ENCODE measurements around the gene SYT13. TPM values are rescaled to one million over a fixed set of nuclear protein-coding genes. Genes with fewer than 3 reads are reported as not detected.

SYT13 gene
- total RNA-seq, 1 donor from 2014 or later: 6.9 TPM

- ATAC-seq: no peak
- intact Hi-C loops (cut with micrococcal nuclease): no loop called here
- DNase-seq: no peak
These were observed 5.7 kb downstream of the SYT13 start for GRCh38 chr11:45280449-45280848.

GRCh38 chr11:45279645-45280044 lies 6.5 kb downstream of the SYT13 start:
- intact Hi-C loops (cut with micrococcal nuclease): no loop called here
- ATAC-seq (no peak), DNase-seq (no peak)

GRCh38 chr11:45278714-45279113 lies 7.4 kb downstream of the SYT13 start:
- ATAC-seq (no peak), DNase-seq (no peak)
- intact Hi-C loops (cut with micrococcal nuclease): no loop called here

GRCh38 chr11:45275828-45276227 lies 10.3 kb downstream of the SYT13 start:
- intact Hi-C loops (cut with micrococcal nuclease): no loop called here
- ATAC-seq: no peak

GRCh38 chr11:45274206-45274605 lies 11.9 kb downstream of the SYT13 start:
- no peak for DNase-seq
- intact Hi-C loops (cut with micrococcal nuclease): no loop called here
- no peak for ATAC-seq

More at GRCh38 chr11:45275828-45276227, 10.3 kb downstream of the SYT13 start:
- DNase-seq: no peak

- intact Hi-C loops (cut with micrococcal nuclease): no loop called here
- ATAC-seq: no peak
These were observed 12.6 kb downstream of the SYT13 start for GRCh38 chr11:45273509-45273908.

GRCh38 chr11:45272701-45273100 lies 13.4 kb downstream of the SYT13 start:
- no peak for DNase-seq
- ATAC-seq: no peak
- intact Hi-C loops (cut with micrococcal nuclease): no loop called here

More at GRCh38 chr11:45273509-45273908, 12.6 kb downstream of the SYT13 start:
- DNase-seq: no peak

- intact Hi-C loops (cut with micrococcal nuclease): no loop called here
- no peak for DNase-seq
- ATAC-seq: no peak
These were observed 15.0 kb downstream of the SYT13 start for GRCh38 chr11:45270946-45271716.

DNA sequence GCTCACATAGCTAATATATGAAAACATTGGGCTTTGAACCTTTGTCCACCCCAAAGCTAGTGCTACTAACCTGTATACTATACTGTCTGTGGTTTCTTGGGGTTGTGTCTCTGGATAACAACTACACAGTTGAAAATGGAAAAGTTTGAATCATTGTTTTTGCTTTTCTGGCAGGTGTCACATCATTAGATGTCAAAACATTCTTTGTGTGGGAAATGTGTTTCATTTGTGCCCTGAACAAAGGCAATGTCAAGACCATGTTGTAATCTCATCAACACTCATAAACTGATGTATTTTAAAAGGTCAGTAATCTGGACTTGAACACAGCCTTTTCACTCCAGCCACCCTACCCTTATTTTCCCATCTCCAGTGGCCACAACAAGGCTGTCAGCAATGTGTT lies 16.5 kb downstream of the SYT13 start:
- no peak for ATAC-seq
- intact Hi-C loops (cut with micrococcal nuclease): no loop called here
- no peak for DNase-seq

- intact Hi-C loops (cut with micrococcal nuclease): no loop called here
- no peak for DNase-seq
- ATAC-seq: peak; percentile 45
These were observed 18.4 kb downstream of the SYT13 start for GRCh38 chr11:45267652-45268299.

- ATAC-seq: no peak
- DNase-seq: no peak
- intact Hi-C loops (cut with micrococcal nuclease): no loop called here
These were observed 19.1 kb downstream of the SYT13 start for GRCh38 chr11:45267052-45267451.

- DNase-seq: no peak
- intact Hi-C loops (cut with micrococcal nuclease): no loop called here
- ATAC-seq: no peak
These were observed 19.5 kb downstream of the SYT13 start for GRCh38 chr11:45266676-45267020.

GRCh38 chr11:45265969-45266675 lies 20.0 kb downstream of the SYT13 start:
- no peak for ATAC-seq
- intact Hi-C loops (cut with micrococcal nuclease): no loop called here
- no peak for DNase-seq

DNA sequence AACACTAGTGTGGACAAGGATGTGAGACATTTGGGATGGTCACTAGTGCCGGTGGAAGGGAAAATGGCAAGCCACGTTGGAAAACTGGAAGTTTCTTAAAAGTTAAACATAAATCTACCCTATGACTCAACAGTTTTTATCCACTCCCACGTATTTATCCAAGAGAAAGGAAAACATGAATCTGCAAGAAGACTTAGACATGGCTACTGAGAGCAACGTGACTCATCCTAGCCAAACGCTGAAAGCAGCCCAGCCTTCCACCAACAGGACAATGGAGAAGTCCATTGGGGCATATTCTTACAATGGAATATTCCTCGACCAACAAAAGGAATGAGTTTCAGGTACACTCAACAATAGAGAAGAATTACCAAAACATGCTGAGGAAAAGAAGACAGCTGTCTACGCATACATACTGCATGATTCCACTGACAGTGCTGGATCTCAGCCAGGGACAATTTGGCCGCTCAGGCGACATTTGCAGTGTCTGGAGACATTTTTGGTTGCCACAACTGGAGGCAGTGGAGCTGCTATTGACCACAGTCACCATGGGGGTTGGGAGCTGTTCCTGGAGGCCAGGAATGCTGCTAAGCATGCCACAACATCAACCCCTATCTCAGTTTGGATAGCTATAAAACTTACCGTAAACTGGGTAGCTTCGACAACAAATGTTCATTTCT lies 21.2 kb downstream of the SYT13 start:
- intact Hi-C loops (cut with micrococcal nuclease): no loop called here
- ATAC-seq (no peak), DNase-seq (no peak)

GRCh38 chr11:45263773-45264172 lies 22.4 kb downstream of the SYT13 start:
- ATAC-seq (no peak), DNase-seq (no peak)
- intact Hi-C loops (cut with micrococcal nuclease): no loop called here

DNA sequence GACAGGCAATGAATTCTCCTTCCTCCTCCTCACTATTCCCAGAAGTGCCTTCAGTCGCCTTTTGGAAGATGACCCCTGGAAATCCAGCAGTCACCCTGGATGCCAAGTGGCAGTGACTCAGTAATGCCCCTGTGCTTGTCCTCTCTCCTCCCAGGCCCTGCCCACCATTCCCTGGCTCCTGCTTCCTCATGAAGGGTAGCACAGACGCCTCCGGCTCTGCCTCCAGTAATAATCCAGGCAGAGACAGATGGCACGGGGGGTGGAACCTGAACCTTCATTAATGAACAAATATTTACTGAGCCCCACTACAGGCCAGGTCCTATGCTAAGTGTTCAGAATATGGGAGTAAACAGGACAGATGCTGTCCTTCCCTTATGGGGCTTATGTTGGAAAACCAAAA lies 23.2 kb downstream of the SYT13 start:
- no peak for ATAC-seq
- intact Hi-C loops (cut with micrococcal nuclease): no loop called here
- DNase-seq: no peak

DNA sequence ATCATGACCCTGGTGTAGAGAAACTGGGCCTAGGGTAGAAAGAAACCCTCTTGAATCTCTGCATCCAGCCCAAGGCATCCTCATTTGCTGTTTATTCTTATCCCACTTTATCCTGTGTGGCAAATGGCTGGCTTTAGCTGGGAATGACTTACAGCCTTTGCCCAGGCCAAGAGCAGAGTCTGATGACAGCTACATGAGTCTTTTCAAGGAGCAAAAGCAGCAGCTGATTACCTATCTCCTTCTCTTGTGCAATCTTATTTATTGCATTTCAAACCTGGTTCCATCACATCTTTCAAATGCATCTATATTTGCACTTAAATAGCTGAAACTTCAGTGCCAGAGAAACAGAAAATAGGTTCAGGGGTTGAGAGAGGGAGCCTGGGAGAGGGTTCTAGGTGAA lies 26.1 kb downstream of the SYT13 start:
- DNase-seq (no peak), ATAC-seq (no peak)
- intact Hi-C loops (cut with micrococcal nuclease): no loop called here

GRCh38 chr11:45259592-45259991 lies 26.5 kb downstream of the SYT13 start:
- intact Hi-C loops (cut with micrococcal nuclease): no loop called here
- DNase-seq (no peak), ATAC-seq (no peak)

DNA sequence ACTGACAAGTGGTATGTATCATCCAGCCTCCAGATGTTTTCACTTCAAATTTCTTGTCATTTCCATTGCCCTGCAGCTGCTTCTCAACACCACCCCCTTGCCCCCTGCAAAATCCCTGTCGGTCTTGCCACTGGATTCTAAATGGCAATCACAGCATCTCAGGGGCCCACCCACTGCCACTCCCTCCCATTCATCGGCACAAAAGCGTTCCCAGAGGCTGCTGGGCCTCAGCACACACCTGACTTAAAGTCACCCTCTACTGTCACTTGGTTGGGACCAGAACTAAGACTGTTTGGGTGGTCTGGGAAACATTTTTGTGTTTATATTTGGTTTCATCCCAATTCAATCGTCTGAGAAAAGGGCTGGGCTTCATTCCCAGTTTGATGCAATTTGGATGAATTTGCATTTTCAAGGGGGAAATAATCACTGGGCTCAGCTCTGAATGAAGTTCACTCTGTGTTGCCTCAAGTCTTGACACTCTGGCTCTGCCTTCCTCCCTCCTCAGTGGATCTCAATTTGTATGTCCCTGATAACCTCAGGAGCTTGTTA lies 27.1 kb downstream of the SYT13 start:
- ATAC-seq: no peak
- DNase-seq: no peak
- intact Hi-C loops (cut with micrococcal nuclease): no loop called here

DNA sequence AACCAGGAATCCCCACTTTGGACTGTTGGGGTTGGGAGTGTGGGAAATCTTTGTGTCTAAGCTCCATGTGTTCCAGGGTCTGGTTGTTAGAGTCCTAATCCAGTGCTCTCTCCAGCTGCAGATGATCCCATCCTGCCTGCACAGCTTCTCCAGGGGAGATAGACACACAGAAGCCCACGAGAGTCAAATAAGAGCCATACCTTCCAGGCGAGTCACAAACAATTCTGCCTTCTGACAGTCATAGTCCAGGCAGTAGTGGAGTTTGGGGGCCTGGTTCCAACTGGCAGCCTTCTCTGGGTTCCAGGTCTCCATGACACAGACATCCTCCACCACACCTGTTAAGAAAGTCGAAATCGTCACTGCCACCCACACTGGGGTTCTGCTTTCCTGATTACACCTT lies 32.1 kb downstream of the SYT13 start:
- DNase-seq (no peak), ATAC-seq (no peak)
- intact Hi-C loops (cut with micrococcal nuclease): no loop called here

Measured in left ventricle myocardium superior (tissue), 1 donor.